ENCODE data around the gene HOXA9. TPM values are rescaled to one million over a fixed set of nuclear protein-coding genes. Genes with fewer than 3 reads are reported as not detected.
A peak's percentile ranks its signal among the peaks of the same experiment; 100 is the strongest.

HOXA9 gene
- total and polyA plus RNA-seq, 4 donors = 1.5 to 20.4 (median 6.2) TPM

- Histone ChIP-seq H3K4me3 (ENCODE audit: low read depth, low read length) (peak overlapping the region; percentile 16), H3K27ac (ENCODE audit: low read depth, low read length) (peak overlapping the region; percentile 98), H3K27me3 (ENCODE audit: control insufficient read depth, insufficient read depth, low read length) (peaks cover 11% of the 10 kb centered on the region), H3K36me3 (ENCODE audit: control insufficient read depth, insufficient read depth, low read length) (peaks cover 36% of the 10 kb centered on the region), H3K9me3 (ENCODE audit: control insufficient read depth, insufficient read depth, low read length) (no peaks in the 10 kb centered on the region), H3K4me1 (ENCODE audit: control insufficient read depth, insufficient read depth, low read length) (peaks cover 78% of the 10 kb centered on the region)
- WGBS (ENCODE audit: insufficient coverage) = no CpG with 5 or more reads among the region's 1 CpG
- no peak for DNase-seq (ENCODE audit: low read depth in 4 of 6, low spot score in 6 of 6)
Measured at GRCh38 chr7:27119412-27119911, 45.9 kb downstream of the HOXA9 start.

- no peak for DNase-seq (ENCODE audit: low read depth in 4 of 6, low spot score in 6 of 6)
- H3K4me3 ChIP-seq (ENCODE audit: low read depth, low read length) = peak overlapping the region; percentile 65
- no peaks in the 10 kb centered on the region for H3K9me3 ChIP-seq (ENCODE audit: control insufficient read depth, insufficient read depth, low read length)
- H3K27ac ChIP-seq (ENCODE audit: low read depth, low read length) = peak overlapping the region; percentile 98
- peaks cover 30% of the 10 kb centered on the region for H3K36me3 ChIP-seq (ENCODE audit: control insufficient read depth, insufficient read depth, low read length)
- H3K27me3 ChIP-seq (ENCODE audit: control insufficient read depth, insufficient read depth, low read length) = peaks cover 11% of the 10 kb centered on the region
- 39% methylated on average over 2 of the region's 3 CpGs for WGBS (ENCODE audit: insufficient coverage)
- peaks cover 69% of the 10 kb centered on the region for H3K4me1 ChIP-seq (ENCODE audit: control insufficient read depth, insufficient read depth, low read length)
Measured at GRCh38 chr7:27118580-27118979, 46.8 kb downstream of the HOXA9 start.

GRCh38 chr7:27117887-27118491 lies 47.3 kb downstream of the HOXA9 start:
- Histone ChIP-seq H3K9me3 (ENCODE audit: control insufficient read depth, insufficient read depth, low read length) (no peaks in the 10 kb centered on the region), H3K36me3 (ENCODE audit: control insufficient read depth, insufficient read depth, low read length) (peaks cover 30% of the 10 kb centered on the region), H3K4me1 (ENCODE audit: control insufficient read depth, insufficient read depth, low read length) (peaks cover 67% of the 10 kb centered on the region), H3K27ac (ENCODE audit: low read depth, low read length) (peak overlapping the region; percentile 98), H3K27me3 (ENCODE audit: control insufficient read depth, insufficient read depth, low read length) (peaks cover 11% of the 10 kb centered on the region), H3K4me3 (ENCODE audit: low read depth, low read length) (peak overlapping the region; percentile 65)
- peak in 1 of 6 donors; percentile 84 for DNase-seq (ENCODE audit: low read depth in 4 of 6, low spot score in 6 of 6)
- WGBS (ENCODE audit: insufficient coverage) = 41% methylated on average over 4 of the region's 19 CpGs

GRCh38 chr7:27116962-27117886 lies 48.1 kb downstream of the HOXA9 start:
- no peaks in the 10 kb centered on the region for H3K9me3 ChIP-seq (ENCODE audit: control insufficient read depth, insufficient read depth, low read length)
- WGBS (ENCODE audit: insufficient coverage) = 16% methylated on average over 11 of the region's 12 CpGs
- H3K4me3 ChIP-seq (ENCODE audit: low read depth, low read length) = peak overlapping the region; percentile 65
- peaks cover 26% of the 10 kb centered on the region for H3K36me3 ChIP-seq (ENCODE audit: control insufficient read depth, insufficient read depth, low read length)
- H3K27me3 ChIP-seq (ENCODE audit: control insufficient read depth, insufficient read depth, low read length) = peaks cover 11% of the 10 kb centered on the region
- peaks cover 60% of the 10 kb centered on the region for H3K4me1 ChIP-seq (ENCODE audit: control insufficient read depth, insufficient read depth, low read length)
- DNase-seq (ENCODE audit: low read depth in 4 of 6, low spot score in 6 of 6) = peak in 1 of 6 donors; percentile 74
- H3K27ac ChIP-seq (ENCODE audit: low read depth, low read length) = peak overlapping the region; percentile 98

GRCh38 chr7:27116031-27116961 lies 49.0 kb downstream of the HOXA9 start:
- peaks cover 56% of the 10 kb centered on the region for H3K4me1 ChIP-seq (ENCODE audit: control insufficient read depth, insufficient read depth, low read length)
- peak overlapping the region; percentile 65 for H3K4me3 ChIP-seq (ENCODE audit: low read depth, low read length)
- peak in 1 of 6 donors; percentile 88 for DNase-seq (ENCODE audit: low read depth in 4 of 6, low spot score in 6 of 6)
- H3K27me3 ChIP-seq (ENCODE audit: control insufficient read depth, insufficient read depth, low read length) = peaks cover 11% of the 10 kb centered on the region
- WGBS (ENCODE audit: insufficient coverage) = 26% methylated on average over 7 of the region's 20 CpGs
- H3K27ac ChIP-seq (ENCODE audit: low read depth, low read length) = peak overlapping the region; percentile 98
- no peaks in the 10 kb centered on the region for H3K9me3 ChIP-seq (ENCODE audit: control insufficient read depth, insufficient read depth, low read length)
- H3K36me3 ChIP-seq (ENCODE audit: control insufficient read depth, insufficient read depth, low read length) = peaks cover 22% of the 10 kb centered on the region

- WGBS (ENCODE audit: insufficient coverage) = 10% methylated on average over 31 of the region's 45 CpGs
- peaks cover 9% of the 10 kb centered on the region for H3K27me3 ChIP-seq (ENCODE audit: control insufficient read depth, insufficient read depth, low read length)
- peak overlapping the region; percentile 65 for H3K4me3 ChIP-seq (ENCODE audit: low read depth, low read length)
- no peaks in the 10 kb centered on the region for H3K9me3 ChIP-seq (ENCODE audit: control insufficient read depth, insufficient read depth, low read length)
- peaks cover 58% of the 10 kb centered on the region for H3K4me1 ChIP-seq (ENCODE audit: control insufficient read depth, insufficient read depth, low read length)
- H3K27ac ChIP-seq (ENCODE audit: low read depth, low read length) = peak overlapping the region; percentile 98
- peaks cover 23% of the 10 kb centered on the region for H3K36me3 ChIP-seq (ENCODE audit: control insufficient read depth, insufficient read depth, low read length)
- peak in 2 of 6 donors; percentile 74 to 90 for DNase-seq (ENCODE audit: low read depth in 4 of 6, low spot score in 6 of 6)
Measured at GRCh38 chr7:27115221-27116026, 49.9 kb downstream of the HOXA9 start.

- no peak for DNase-seq (ENCODE audit: low read depth in 4 of 6, low spot score in 6 of 6)
- peaks cover 28% of the 10 kb centered on the region for H3K36me3 ChIP-seq (ENCODE audit: control insufficient read depth, insufficient read depth, low read length)
- no peaks in the 10 kb centered on the region for H3K9me3 ChIP-seq (ENCODE audit: control insufficient read depth, insufficient read depth, low read length)
- whole genome bisulfite sequencing (ENCODE audit: insufficient coverage) = 16% methylated on average over 4 of the region's 6 CpGs
- peaks cover 9% of the 10 kb centered on the region for H3K27me3 ChIP-seq (ENCODE audit: control insufficient read depth, insufficient read depth, low read length)
- H3K27ac ChIP-seq (ENCODE audit: low read depth, low read length) = peak overlapping the region; percentile 98
- peaks cover 58% of the 10 kb centered on the region for H3K4me1 ChIP-seq (ENCODE audit: control insufficient read depth, insufficient read depth, low read length)
- peak overlapping the region; percentile 65 for H3K4me3 ChIP-seq (ENCODE audit: low read depth, low read length)
Measured at GRCh38 chr7:27114881-27115220, 50.5 kb downstream of the HOXA9 start.

GRCh38 chr7:27113991-27114769 lies 51.2 kb downstream of the HOXA9 start:
- WGBS (ENCODE audit: insufficient coverage) = 20% methylated on average over 1 of the region's 26 CpGs
- H3K4me3 ChIP-seq (ENCODE audit: low read depth, low read length) = peak overlapping the region; percentile 65
- DNase-seq (ENCODE audit: low read depth in 4 of 6, low spot score in 6 of 6) = peak in 2 of 6 donors; percentile 73 to 85
- peaks cover 9% of the 10 kb centered on the region for H3K27me3 ChIP-seq (ENCODE audit: control insufficient read depth, insufficient read depth, low read length)
- H3K36me3 ChIP-seq (ENCODE audit: control insufficient read depth, insufficient read depth, low read length) = peaks cover 29% of the 10 kb centered on the region
- H3K27ac ChIP-seq (ENCODE audit: low read depth, low read length) = peak overlapping the region; percentile 98
- H3K9me3 ChIP-seq (ENCODE audit: control insufficient read depth, insufficient read depth, low read length) = no peaks in the 10 kb centered on the region
- H3K4me1 ChIP-seq (ENCODE audit: control insufficient read depth, insufficient read depth, low read length) = peaks cover 61% of the 10 kb centered on the region

Measured in spinal cord (tissue), 10 donors.